Suprapubic skin (tissue), 4 donors: ENCODE data around the gene ITPR2.

Source experiments
- CTCF ChIP-seq, 2 donors: fragments of 200-600 bp in 1 of 2; fragments of 450-650 bp in 1 of 2; sonication (generic) in 1 of 2; IDR thresholded peaks; one replicate each; pipeline ENCODE4 v1.5.1; 2016 to 2019; ENCODE audit warnings: antibody characterized with exemption in 2 of 2, mild to moderate bottlenecking in 1 of 2, moderate library complexity in 1 of 2
- EP300 ChIP-seq: sonication (generic); formaldehyde crosslinking; IDR thresholded peaks from one replicate; pipeline ENCODE4 v1.6.1; 2017; ENCODE audit warnings: antibody characterized with exemption
- POLR2A ChIP-seq, 2 donors: fragments of 450-650 bp; IDR thresholded peaks; one replicate each; pipeline ENCODE4 v1.6.1; 2017; ENCODE audit warnings: antibody characterized with exemption in 2 of 2, mild to moderate bottlenecking in 2 of 2, moderate library complexity in 2 of 2
- POLR2AphosphoS5 ChIP-seq, 3 donors: sonication (generic); formaldehyde crosslinking; IDR thresholded peaks; one replicate each; pipeline ENCODE4 v1.6.1; 2017; ENCODE audit warnings: antibody characterized with exemption in 3 of 3

GRCh38 chr12:26292596-26292995 lies 540.4 kb downstream of the ITPR2 start:
- TF ChIP-seq CTCF (IDR thresholded peaks at IDR 0.05) (no peak), EP300 (no peak), POLR2AphosphoS5 (IDR thresholded peaks at IDR 0.05) (no peak), POLR2A (IDR thresholded peaks at IDR 0.05) (no peak)
